HL-60/S4 treated with retinoic acid at 250 ng/mL for 4 days and 3 days (cell line): ENCODE data around the gene IGF2BP2.
"Not testable (repeated sequence)": the region's sequence is repeated elsewhere in the genome, so short reads cannot be mapped to it uniquely, and the experiment has no call there.

Experiments used
- in situ Hi-C: fragments of 300-500 bp; cut with MboI; formaldehyde crosslinking; loops from 2 replicates; pipeline ENCODE4 v1.7.0; 2022; ENCODE audit warnings: low sequenced_read_pairs

The IGF2BP2 gene

DNA sequence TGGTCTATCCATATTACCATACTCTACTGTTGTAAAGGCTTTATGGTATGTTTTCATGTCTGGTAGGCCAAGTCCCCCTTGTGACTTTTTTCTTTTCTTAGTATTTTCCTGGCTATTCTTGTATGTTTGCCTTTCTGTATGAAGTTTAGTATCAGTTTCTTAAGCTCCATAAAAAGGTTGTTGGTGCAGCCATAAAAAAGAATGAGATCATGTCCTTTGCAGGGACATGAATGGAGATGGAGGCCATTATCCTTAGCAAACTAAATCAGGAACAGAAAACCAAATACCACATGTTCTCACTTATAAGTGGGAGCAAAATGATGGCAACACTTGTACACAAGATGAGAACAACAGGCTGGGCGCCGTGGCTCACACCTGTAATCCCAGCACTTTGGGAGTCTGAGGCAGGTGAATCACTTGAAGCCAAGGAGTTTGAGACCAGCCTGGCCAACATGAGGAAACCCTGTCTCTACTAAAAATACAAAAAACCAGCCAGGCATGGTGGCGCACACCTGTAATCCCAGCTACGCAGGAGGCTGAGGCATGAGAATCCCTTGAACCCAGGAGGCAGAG lies 13.7 kb upstream of the IGF2BP2 start:
- in situ Hi-C loops, result not testable (repeated sequence)

DNA sequence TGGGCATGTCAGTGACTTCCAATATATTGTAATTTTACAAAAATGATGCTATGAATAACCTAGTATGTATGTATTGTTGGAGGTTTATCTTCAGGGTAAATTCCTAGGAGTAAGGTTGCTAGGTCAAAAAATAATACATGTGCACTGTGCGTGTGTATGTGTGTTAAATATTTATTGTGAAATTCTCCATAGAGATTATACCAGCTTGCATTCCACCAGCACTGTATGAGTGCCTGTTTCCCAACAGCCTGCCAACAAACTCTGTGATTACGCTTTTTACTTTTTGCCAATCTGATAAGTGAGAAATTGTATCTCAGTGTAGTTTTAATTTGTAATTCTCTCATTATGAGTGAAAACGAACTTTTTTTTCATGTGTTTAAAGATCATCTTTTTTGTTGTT lies 12.6 kb upstream of the IGF2BP2 start:
- in situ Hi-C loops, result no loop called here

DNA sequence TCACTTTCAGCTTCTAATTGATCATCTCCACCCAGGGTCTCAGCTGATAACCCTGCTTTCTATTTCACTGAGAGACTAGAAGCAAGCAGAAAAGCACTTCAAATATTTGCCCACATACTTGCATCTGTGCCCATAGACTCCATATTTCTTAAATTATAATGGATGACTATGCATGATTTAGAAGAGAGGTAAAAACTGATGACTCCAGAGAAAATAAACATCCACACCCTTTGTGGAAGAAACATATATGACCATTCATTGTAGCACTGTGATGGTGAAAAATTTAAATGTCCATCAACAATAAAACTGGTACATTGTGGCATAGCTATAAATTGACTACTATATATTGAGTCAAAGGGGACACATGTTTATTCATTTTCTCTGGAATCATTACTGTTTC lies 7.1 kb upstream of the IGF2BP2 start:
- in situ Hi-C loops, result no loop called here

DNA sequence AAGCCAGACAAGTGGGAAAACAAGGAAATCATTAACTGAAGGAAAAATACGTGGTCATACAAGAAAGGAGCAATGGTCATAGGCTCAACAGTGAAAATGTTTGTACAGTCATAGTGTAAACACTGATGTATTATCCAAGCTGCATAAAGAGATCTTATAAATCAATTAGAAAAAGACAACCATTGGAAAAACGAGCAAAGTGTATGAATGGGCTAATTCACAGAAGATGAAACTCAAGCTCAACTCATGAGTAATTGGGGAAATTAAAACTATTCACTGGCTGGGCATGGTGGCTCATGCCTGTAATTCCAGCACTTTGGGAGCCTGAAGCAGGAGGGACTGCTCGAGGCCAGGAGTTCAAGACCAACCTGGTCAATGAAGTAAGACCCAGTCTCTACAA lies 6.4 kb upstream of the IGF2BP2 start:
- in situ Hi-C loops, result no loop called here

DNA sequence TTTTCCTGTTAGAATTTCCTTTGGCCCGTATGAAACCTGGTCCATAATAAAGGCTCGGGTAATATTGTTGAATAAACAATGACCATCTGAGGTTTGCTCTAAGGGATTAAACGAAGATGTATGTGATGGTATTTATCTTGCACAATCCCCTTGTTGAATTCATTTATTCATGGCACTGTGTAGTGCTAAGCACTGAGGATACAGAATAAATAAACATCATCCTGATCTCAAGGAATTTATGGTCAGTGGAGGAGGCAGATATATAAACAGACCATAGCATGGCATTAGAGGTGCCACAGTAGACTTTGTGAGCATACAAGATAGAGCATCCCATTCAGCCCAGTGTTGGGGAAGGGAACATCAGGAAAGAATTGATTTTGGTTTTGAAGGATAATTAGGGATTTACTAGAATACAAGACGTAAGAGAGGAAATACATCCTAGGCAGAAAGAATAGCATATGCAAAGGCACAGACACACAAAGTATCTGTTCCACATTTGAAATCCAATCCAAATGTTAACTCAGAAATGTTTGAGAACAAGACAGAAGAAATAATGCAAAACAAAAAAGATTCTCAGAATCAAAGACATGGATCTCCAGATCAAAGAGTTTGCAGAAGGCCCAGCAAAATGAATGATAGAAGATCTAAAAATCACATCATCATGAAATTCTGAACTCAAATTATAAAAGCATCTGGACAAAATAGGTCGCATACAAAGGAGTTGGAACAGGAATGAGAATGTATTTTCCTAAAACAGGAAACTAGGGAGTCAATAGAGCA lies 5.4 kb upstream of the IGF2BP2 start:
- in situ Hi-C loops, result no loop called here

DNA sequence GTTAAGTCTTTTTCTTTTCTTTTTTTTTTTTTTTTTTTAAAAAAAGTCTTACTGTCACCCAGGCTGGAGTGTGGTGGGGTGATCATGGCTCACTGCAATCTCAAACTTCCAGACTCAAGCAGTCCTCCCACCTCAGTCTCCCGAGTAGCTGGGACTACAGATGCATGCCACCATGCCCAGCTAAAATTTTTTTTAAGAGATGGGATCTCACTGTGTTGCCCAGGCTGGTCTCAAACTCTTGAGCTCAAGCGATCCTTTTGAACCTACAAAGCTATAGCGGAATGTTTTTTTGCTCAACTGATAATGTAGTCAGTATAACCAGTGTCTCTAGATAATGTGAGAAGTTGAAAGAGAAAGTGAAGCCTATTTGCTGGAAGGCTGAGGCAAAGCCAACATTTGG lies 3.9 kb upstream of the IGF2BP2 start:
- in situ Hi-C loops, result no loop called here

DNA sequence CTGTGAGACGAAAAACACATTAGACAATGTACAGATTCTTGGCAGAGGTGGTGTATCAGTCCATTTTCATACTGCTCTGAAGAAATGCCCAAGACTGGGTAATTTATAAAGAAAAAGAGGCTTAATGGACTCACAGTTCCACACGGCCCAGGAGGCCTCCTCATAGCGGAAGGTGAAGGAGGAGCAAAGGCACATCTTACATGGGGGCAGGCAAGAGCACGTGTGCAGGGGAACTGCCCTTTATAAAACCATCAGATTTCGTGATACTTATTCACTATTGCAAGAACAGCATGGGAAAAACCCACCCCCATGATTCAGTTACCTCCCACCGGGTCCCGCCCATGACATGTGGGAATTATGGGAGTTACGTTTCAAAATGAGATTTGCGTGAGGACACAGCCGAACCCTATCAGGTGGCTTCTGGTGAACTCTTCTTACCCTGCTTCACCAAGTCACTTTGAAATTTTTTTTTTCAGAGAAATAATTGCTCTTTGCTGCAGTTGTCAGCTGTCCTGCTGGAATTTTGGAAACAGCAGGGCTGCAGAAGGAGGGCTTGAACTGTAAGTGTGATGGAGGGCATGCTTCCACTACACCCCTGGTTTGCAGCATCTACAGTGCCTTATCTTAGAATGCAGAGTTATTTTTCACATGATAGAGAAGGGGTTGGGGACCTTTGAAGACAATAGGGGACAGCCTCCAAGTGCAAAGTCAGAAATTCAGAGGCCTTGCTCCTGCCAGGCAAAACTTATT lies 2.9 kb upstream of the IGF2BP2 start:
- in situ Hi-C loops, result no loop called here

DNA sequence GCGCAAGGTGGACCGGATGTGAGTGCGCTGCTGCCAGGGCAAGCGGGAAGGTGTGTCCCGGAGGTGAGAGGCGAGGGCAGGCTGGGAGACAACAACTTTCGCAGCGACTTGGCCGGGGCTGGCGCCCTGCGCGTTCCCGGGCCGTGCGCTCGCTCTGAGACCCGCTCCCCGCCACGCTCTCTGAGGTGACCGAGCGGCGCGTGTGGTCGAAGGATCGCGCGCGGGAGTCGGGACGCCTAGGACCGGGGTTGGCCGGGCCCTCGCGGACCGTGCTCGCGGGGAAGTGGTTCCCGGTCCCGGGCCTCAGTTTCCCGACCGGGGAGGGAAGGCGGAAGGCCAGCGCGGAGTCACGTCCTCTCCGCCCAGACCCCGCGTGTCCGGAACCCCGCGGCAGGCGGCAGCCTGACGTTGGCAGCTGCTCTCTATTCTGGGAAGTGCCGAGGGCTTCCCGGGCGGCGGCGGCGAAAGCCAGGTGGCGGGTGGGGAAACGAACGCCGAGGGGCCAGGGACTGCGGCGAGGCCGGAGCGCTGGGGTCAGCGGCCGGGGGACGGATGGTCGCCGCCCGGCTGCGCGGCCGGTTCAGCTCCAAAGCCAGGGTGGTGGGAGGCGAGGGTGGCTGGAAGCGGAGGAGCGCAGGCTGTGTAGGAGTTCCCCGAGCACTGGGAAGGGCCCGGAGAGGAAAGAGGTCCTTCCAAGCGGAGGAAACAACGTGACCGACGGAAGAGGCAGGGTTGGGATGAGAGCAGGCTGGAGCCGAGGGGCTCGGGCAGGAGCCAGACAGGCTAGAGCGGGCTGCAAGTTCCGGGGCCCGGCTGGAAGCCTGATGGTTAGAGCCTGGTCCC lies 1.0 kb upstream of the IGF2BP2 start:
- in situ Hi-C loops, result no loop called here

DNA sequence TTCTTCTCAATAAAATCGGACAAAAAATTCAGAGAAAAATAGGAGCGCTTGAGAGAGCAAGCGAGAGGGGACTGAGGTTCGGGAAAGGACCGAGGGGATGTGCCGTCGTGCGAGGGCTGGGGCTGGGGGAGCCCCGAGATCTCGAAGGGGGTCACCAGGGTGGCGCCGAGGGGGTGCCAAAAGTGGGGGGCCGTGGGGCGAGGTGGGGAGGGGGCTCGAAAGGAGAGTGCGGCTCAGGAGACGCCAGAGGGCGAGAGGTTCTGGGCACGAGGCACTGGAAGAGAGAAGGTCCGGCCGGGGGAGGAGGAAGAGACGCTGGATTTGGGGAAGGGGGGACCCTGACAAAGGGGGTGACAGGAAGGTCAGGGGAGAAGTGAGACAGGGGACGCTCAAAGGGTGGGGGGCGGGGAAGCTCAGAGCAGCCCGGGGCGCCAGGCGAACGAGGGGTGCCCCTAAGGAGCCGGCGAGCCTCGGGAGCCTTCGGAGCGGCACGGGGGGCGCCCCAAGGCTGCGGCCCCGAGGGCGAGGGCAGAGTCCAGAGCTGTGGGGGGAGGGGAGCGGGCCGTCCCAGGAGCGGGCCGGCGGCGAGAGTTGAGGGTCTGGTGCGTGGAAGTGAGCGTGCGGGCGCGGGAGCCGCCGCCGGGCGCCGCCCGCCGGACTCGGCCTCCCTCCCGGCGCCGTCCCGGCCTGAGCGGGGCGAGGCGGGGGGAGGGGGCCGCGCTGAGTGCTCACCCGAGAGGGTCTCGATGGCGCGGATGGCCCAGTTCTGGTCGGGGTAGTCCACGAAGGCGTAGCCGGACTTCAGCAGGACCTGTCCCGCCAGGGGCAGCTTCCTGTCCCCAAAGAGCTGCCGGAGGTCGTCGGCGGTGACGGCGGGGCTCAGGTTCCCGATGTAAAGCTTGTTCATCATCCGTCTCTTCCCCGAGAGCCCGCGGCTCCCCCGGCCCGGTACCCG lies 514 bp downstream of the IGF2BP2 start:
- in situ Hi-C loops, result no loop called here

DNA sequence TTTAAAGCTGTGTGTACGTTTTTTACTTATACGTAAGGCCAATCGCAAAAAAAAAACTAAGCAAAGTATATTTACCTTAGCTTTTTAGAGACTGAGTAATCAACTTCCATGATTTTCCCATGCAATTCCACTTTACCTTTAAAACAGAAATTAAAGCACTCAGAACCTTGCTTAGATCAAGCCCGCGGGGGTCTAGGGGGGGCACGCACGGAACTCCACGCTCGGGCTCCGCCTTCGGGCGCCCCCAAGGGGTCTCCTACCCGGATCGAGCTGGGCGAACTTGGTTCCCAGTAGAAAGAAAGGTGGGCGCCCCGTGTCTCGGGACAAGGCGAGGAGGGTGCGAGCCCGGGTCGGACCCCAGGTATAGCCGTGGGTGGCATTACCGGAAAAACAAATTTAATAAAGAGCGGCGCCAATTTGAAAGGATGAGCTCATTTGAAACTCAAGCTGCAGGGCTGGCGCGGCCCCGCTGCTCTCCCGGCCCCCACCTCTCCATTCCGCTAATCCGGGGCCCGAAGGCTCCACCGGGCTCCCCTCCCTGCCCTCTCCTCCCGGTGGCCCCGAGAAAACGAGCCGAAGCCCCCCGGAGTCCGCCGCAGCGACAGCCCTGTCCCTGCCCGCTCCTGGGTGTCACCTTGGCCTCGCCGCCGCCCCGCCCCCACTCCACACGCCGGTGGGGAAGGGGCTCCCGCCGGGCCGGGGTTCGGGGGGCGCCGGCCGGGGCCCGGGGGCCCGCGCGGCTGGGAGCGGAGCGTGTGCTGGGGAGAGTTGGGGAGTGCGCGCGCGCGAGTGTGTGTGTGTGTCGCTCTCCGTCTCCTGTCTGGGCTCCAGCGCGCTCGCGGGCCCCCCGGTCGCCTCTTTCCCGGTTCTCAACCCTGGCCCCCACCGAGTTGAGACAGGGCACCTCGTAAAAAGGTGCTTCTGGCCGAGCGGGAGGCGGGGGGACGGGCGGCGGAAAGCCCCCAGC lies 1.5 kb downstream of the IGF2BP2 start:
- in situ Hi-C loops, result no loop called here

DNA sequence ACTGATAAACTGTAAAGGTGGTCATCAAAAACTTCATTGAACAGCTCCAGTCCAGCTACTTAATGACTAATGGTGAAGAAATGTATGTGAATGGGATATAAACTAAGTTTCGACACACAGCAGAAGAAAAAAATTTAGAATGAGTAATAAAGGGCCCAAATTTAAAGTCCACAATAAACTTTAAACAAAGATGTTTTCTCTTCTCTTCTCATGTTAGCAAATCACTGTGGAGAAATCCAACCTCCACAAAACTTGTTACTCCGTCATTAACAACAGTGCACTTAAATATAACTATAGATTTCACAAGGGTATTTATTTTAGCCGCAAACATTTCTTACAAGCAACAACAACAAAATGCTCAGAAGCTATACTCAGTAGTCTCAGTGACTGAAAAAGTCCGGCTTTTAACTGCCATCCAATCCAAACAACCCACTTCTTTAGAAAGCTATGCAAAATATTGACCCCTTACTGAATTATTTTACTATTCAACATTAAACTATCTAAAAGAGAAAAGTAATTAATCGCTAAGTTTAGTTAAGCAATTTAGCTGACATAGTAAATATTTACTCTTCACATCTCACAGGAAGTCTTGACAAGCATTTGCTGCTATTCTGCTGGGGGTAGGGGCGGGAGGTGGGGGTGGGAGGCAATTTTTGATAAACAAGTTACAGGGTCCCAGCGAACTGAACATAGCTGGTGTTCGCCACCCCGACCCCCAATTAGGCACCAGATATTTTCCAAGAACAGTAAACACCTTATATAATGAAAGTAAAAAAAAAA lies 2.4 kb downstream of the IGF2BP2 start:
- in situ Hi-C loops, result no loop called here

DNA sequence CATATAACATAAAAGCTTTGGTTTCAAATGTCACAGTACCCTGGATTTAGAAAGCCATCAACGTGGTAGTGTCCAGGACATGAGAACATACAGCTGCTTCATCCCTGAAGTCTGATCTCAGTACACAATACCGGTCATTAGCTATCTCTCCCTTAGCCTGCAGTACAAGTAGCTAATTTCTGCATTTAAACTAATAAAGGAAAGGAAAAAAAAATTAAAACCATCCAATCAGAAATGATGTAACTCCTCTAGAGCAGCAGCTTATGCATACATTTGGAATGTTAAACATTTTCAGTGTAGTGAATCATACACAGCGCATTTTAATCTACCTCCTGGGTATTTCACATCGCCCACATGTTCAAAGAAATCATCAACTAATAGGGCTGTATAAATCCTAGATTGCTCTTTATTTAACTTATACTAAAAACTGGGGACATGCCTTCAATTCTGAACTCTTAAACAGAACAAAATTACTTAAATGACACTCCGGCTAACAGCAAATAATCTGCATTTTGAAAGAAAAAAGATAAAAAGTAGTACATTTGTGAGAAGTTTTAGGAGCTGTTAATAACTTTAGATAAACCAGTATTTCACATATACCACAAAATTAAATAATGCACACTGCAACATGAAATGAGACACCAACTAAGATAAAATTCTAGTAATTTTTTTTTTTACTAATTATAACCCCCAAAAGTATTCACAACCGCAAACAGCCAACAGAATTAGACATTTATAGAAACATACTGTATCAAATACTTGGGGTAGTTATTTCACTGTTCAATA lies 3.7 kb downstream of the IGF2BP2 start:
- in situ Hi-C loops, result no loop called here

DNA sequence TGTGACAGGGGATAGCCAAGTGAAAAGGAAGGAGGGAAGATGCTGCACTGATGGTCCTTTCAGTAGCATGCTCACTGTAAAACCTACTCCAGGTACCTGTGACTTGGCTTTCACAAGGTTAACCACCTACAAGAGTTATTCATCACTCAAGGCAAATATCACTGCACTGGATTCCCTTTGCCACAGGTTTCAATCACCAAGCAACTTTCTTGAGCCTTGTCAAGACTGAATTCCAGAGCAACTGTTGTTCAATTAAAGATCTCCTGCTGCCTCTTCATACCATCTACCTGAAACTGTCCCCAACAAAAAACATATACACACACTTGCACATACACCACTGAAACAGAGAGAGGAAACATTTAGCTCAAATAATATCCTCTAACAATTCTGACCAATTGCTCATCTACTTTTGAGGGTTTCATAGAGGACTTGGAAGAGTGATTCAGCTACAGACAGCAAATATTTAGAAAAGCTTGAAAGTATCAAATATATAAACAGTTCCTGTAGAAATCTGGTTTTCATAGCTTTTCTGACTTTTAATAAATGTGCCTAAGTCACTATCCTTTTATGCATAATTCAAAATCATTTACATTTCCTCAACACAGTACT lies 6.5 kb downstream of the IGF2BP2 start:
- in situ Hi-C loops, result no loop called here

DNA sequence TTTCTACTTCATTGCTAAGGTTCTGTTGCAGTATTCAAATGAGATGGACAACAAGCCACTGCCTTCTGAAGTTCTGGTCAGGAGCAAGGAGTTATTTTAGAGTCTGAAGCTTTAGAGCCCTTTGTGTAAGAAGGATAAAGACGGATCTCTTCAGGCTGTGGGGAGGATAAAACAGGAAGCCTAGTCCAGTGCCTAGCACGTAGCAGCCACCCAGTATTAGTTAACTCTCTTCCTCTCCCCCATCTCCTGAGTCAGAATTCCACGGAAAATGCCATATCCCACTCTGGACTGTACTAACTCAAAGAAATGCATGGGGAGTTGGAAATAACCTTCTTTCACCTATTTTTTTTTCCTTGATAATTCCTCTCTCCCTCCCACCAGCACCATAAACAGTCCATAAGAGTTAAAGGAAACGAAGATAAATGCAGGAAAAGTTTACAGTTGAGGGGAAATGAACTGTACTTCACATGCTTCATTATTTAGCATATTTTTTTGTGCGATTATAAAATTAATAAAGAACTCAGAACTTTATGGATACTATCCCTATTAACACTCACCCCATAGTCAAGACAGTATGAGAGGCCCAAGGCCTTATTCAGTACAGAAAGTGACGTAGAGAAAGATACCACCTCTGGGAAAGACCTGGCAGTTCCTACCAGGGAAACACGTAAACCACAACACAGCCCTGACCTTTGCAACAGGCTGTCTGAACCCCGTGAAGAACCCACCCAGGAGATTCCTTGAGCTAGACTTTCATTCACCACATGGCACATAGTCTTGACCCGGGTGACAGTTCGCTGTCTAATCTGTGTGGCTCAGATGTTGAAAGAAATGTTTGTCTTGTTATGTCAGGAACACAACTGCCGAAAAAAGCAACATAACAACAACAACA lies 9.2 kb downstream of the IGF2BP2 start:
- in situ Hi-C loops, result no loop called here

DNA sequence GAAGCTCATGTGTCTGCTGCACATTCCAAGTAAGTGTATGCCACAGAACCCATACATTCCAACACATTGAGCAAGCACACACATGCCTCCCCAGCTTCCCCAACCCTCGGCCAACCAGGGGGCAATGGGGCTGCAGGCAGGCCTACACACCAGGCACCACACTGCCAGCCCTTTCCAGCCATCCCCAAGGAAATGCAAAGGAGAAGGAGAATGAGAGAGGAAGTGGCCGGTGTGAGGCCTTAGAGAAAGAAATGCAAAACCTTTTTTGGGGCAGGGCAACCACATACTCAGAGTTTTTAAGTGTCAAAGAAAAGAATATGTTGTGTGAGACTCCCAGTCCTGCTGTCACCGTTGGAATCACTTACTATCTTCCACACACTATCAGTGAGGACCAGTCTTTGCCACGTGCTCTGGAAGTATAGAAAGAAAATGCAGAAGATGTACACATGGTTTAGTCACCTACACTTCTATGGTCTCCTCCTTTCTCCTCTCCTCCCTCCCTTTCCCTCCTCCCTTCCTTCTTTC lies 11.1 kb downstream of the IGF2BP2 start:
- in situ Hi-C loops, result no loop called here

DNA sequence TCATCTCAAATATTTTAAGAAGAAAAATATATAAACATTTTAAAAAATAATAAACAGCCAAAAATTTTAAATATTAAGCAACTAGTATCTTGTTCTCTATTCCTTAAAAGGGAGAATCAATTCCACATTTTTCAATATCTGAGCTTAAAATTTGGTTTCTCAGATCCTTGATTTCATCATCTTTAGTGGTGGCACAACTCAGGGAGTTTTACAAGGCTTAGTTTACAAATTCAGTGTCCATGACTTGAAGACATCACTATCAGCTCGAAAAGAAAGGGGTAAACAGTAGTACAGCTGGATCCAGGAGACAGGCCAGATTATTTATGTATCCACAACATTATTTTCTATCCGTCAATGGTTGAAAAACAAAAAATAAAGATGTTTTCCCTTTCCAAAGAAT lies 11.6 kb downstream of the IGF2BP2 start:
- in situ Hi-C loops, result no loop called here
